Breast epithelium (tissue), 4 donors: ENCODE measurements around the gene EFNA3. TPM values are rescaled to one million over a fixed set of nuclear protein-coding genes. Genes with fewer than 3 reads are reported as not detected.

Source experiments
- DNase-seq, 2 donors: peaks; one replicate each; pipeline ENCODE4 v3.0.0-alpha.2; 2019; ENCODE audit warnings: low spot score in 2 of 2
- H3K27ac ChIP-seq, 2 donors: fragments of 200-600 bp; sonication (generic) in 1 of 2; one replicate each; pipeline ENCODE4 v1.5.1; 2016 to 2019; ENCODE audit warnings: mild to moderate bottlenecking in 1 of 2
- H3K27me3 ChIP-seq, 2 donors: fragments of 200-600 bp; sonication (generic) in 1 of 2; one replicate each; pipeline versions ENCODE4 v1.5.1 to v1.6.0; 2017 to 2019; ENCODE audit warnings: control low read depth in 1 of 2, mild to moderate bottlenecking in 1 of 2
- H3K36me3 ChIP-seq: fragments of 200-600 bp; one replicate; pipeline ENCODE4 v1.5.1; 2019
- H3K4me1 ChIP-seq, 2 donors: fragments of 200-600 bp; sonication (generic); one replicate each; pipeline ENCODE4 v1.5.1; 2016 to 2019; ENCODE audit warnings: control low read depth in 1 of 2
- H3K4me3 ChIP-seq, 3 donors: fragments of 200-600 bp; sonication (generic); 1 replicate in 2 of 3; 2 replicates in 1 of 3; pipeline ENCODE4 v1.5.1; 2016 to 2019; ENCODE audit warnings: mild to moderate bottlenecking in 3 of 3, moderate library complexity in 2 of 3
- H3K9me3 ChIP-seq, 2 donors: fragments of 200-600 bp; sonication (generic) in 1 of 2; one replicate each; pipeline ENCODE4 v1.5.1; 2016 to 2019; ENCODE audit warnings: control low read depth in 1 of 2
- CTCF ChIP-seq, 3 donors: fragments of 450-650 bp; IDR thresholded peaks; one replicate each; pipeline ENCODE4 v1.5.1; 2016 to 2017; ENCODE audit warnings: antibody characterized with exemption in 3 of 3, mild to moderate bottlenecking in 3 of 3, moderate library complexity in 3 of 3
- POLR2A ChIP-seq: fragments of 450-650 bp; IDR thresholded peaks from one replicate; pipeline ENCODE4 v1.6.1; 2016; ENCODE audit warnings: antibody characterized with exemption, mild to moderate bottlenecking, moderate library complexity
- POLR2AphosphoS5 ChIP-seq, 3 donors: sonication (generic); formaldehyde crosslinking; IDR thresholded peaks; one replicate each; pipeline ENCODE4 v1.6.1; 2017; ENCODE audit warnings: antibody characterized with exemption in 3 of 3
- intact Hi-C: fragments of 100-400 bp; cut with DNase I; formaldehyde crosslinking; loops from one replicate; pipeline ENCODE4 v1.15.1; 2023; ENCODE audit warnings: low total_unique reads
- total RNA-seq, 3 donors: library from RNA; depleted of rRNA; stranded (reverse); fragments of >200 nt; gene quantifications; one replicate each; pipeline ENCODE4 v1.1.0, GENCODE V29; 2016

EFNA3 gene
- total RNA-seq = 1 to 10 TPM; 1.6 to 7.2 (median 6.6) TPM

GRCh38 chr1:155078469-155079209 is at the start of gene EFNA3:
Gene EFNA3 (plus strand): TSS chr1:155078837. CDS start chr1:155078942, 105 bp downstream.
- peak in 1 of 2 donors; percentile 66 for DNase-seq
- peaks cover 24 to 38% of the 10 kb centered on the region in 2 donors for H3K4me1 ChIP-seq
- no peaks in the 10 kb centered on the region for H3K36me3 ChIP-seq
- intact Hi-C loops = no loop called here
- peak within 1 kb of the TSS; percentile 31 to 82 (median 63) for H3K4me3 ChIP-seq
- TF ChIP-seq POLR2A (no peak), POLR2AphosphoS5 (IDR thresholded peaks at IDR 0.05) (no peak), CTCF (IDR thresholded peaks at IDR 0.05) (no peak)
- H3K27me3 ChIP-seq = peaks cover 16 to 23% of the 10 kb centered on the region in 2 donors
- peak within 1 kb of the TSS; percentile 57 to 81 for H3K27ac ChIP-seq
- H3K9me3 ChIP-seq = no peaks in the 10 kb centered on the region

GRCh38 chr1:155029513-155030242 is 49.0 kb upstream of the EFNA3 start:
- H3K36me3 ChIP-seq = no peaks in the 10 kb centered on the region
- H3K4me3 ChIP-seq = no peak overlapping the region
- TF ChIP-seq CTCF (IDR thresholded peaks at IDR 0.05) (no peak), POLR2A (no peak), POLR2AphosphoS5 (IDR thresholded peaks at IDR 0.05) (no peak)
- DNase-seq = no peak
- H3K9me3 ChIP-seq = no peaks in the 10 kb centered on the region
- intact Hi-C loops = no loop called here
- H3K27ac ChIP-seq = no peak overlapping the region
- H3K27me3 ChIP-seq = no peaks in the 10 kb centered on the region
- no peaks in the 10 kb centered on the region for H3K4me1 ChIP-seq

- TF ChIP-seq CTCF (IDR thresholded peaks at IDR 0.05) (no peak), POLR2A (no peak), POLR2AphosphoS5 (IDR thresholded peaks at IDR 0.05) (no peak)
- no peaks in the 10 kb centered on the region for H3K4me1 ChIP-seq
- intact Hi-C loops = no loop called here
- H3K27me3 ChIP-seq = no peaks in the 10 kb centered on the region
- no peak overlapping the region for H3K4me3 ChIP-seq
- no peak for DNase-seq
- H3K9me3 ChIP-seq = no peaks in the 10 kb centered on the region
- H3K27ac ChIP-seq = no peak overlapping the region
- no peaks in the 10 kb centered on the region for H3K36me3 ChIP-seq
These were observed 48.3 kb upstream of the EFNA3 start for GRCh38 chr1:155030243-155030795.

GRCh38 chr1:155030899-155031298 is 47.7 kb upstream of the EFNA3 start:
- Histone ChIP-seq H3K4me1 (no peaks in the 10 kb centered on the region), H3K36me3 (no peaks in the 10 kb centered on the region), H3K4me3 (no peak overlapping the region), H3K27me3 (no peaks in the 10 kb centered on the region), H3K9me3 (no peaks in the 10 kb centered on the region), H3K27ac (no peak overlapping the region)
- intact Hi-C loops = no loop called here
- DNase-seq = no peak
- TF ChIP-seq POLR2AphosphoS5 (IDR thresholded peaks at IDR 0.05) (no peak), CTCF (IDR thresholded peaks at IDR 0.05) (no peak), POLR2A (no peak)

GRCh38 chr1:155032886-155033285 is 45.8 kb upstream of the EFNA3 start:
- intact Hi-C loops = no loop called here
- H3K27ac ChIP-seq = no peak overlapping the region
- TF ChIP-seq POLR2AphosphoS5 (IDR thresholded peaks at IDR 0.05) (no peak), CTCF (IDR thresholded peaks at IDR 0.05) (no peak), POLR2A (no peak)

More at GRCh38 chr1:155032886-155033285, 45.8 kb upstream of the EFNA3 start:
- H3K4me1 ChIP-seq = no peaks in the 10 kb centered on the region
- no peaks in the 10 kb centered on the region for H3K9me3 ChIP-seq
- H3K36me3 ChIP-seq = no peaks in the 10 kb centered on the region
- no peaks in the 10 kb centered on the region for H3K27me3 ChIP-seq
- DNase-seq = no peak
- no peak overlapping the region for H3K4me3 ChIP-seq
